WTC11 (cell line): Measurements from ENCODE around the gene PFKFB3. TPM values are rescaled to one million over a fixed set of nuclear protein-coding genes. Genes with fewer than 3 reads are reported as not detected.
A peak's percentile ranks its signal among the peaks of the same experiment; 100 is the strongest.

ENCODE experiments used
- ATF3 ChIP-seq: sonication (generic); formaldehyde crosslinking; conservative IDR thresholded peaks from 2 replicates; pipeline ENCODE4 v1.8.1; 2022; ENCODE audit warnings: mild to moderate bottlenecking, missing genetic modification reagents
- CBFB ChIP-seq: sonication (generic); formaldehyde crosslinking; IDR thresholded peaks from 2 replicates; pipeline ENCODE4 v1.8.1; 2022; ENCODE audit warnings: mild to moderate bottlenecking, low read depth, missing genetic modification reagents
- CREM ChIP-seq: sonication (generic); formaldehyde crosslinking; IDR thresholded peaks from 2 replicates; pipeline ENCODE4 v1.8.1; 2022; ENCODE audit warnings: mild to moderate bottlenecking, missing genetic modification reagents, moderate library complexity
- GABPB1 ChIP-seq: sonication (generic); formaldehyde crosslinking; IDR thresholded peaks from 2 replicates; pipeline ENCODE4 v1.8.1; 2023; ENCODE audit warnings: mild to moderate bottlenecking, missing genetic modification reagents
- HMGXB4 ChIP-seq: sonication (generic); formaldehyde crosslinking; IDR thresholded peaks from 2 replicates; pipeline ENCODE4 v1.8.1; 2023; ENCODE audit warnings: mild to moderate bottlenecking, moderate library complexity, missing genetic modification reagents
- IRF1 ChIP-seq: sonication (generic); formaldehyde crosslinking; IDR thresholded peaks from 2 replicates; pipeline ENCODE4 v1.8.0; 2023; ENCODE audit warnings: missing genetic modification reagents
- KAT7 ChIP-seq: sonication (generic); formaldehyde crosslinking; IDR thresholded peaks from 2 replicates; pipeline ENCODE4 v1.8.1; 2023; ENCODE audit warnings: missing genetic modification reagents, mild to moderate bottlenecking, borderline replicate concordance
- MAX ChIP-seq: sonication (generic); formaldehyde crosslinking; IDR thresholded peaks from 2 replicates; pipeline ENCODE4 v1.8.0; 2022; ENCODE audit warnings: mild to moderate bottlenecking, missing genetic modification reagents
- PREB ChIP-seq: sonication (generic); formaldehyde crosslinking; IDR thresholded peaks from 2 replicates; pipeline ENCODE4 v1.8.1; 2022; ENCODE audit warnings: mild to moderate bottlenecking, missing genetic modification reagents, moderate library complexity, borderline replicate concordance
- PRRX2 ChIP-seq: fragments of 250-450 bp; sonication (Bioruptor Pico); IDR thresholded peaks from 2 replicates; pipeline ENCODE4 v1.8.0; 2021; ENCODE audit warnings: mild to moderate bottlenecking
- SMAD3 ChIP-seq: sonication (generic); formaldehyde crosslinking; IDR thresholded peaks from 2 replicates; pipeline ENCODE4 v1.8.0; 2022; ENCODE audit warnings: missing genetic modification reagents, mild to moderate bottlenecking, borderline replicate concordance
- SP1 ChIP-seq: sonication (generic); formaldehyde crosslinking; conservative IDR thresholded peaks from 2 replicates; pipeline ENCODE4 v1.8.1; 2022; ENCODE audit warnings: missing genetic modification reagents
- TEAD1 ChIP-seq: sonication (generic); formaldehyde crosslinking; IDR thresholded peaks from 2 replicates; pipeline ENCODE4 v1.8.0; 2022; ENCODE audit warnings: mild to moderate bottlenecking, missing genetic modification reagents
- USF1 ChIP-seq: sonication (generic); formaldehyde crosslinking; IDR thresholded peaks from 2 replicates; pipeline ENCODE4 v1.8.0; 2022; ENCODE audit warnings: mild to moderate bottlenecking, missing genetic modification reagents
- ZBTB21 ChIP-seq: sonication (generic); formaldehyde crosslinking; IDR thresholded peaks from 2 replicates; pipeline ENCODE4 v1.8.1; 2023; ENCODE audit warnings: mild to moderate bottlenecking, missing genetic modification reagents, borderline replicate concordance
- ZNF138 ChIP-seq: sonication (generic); formaldehyde crosslinking; conservative IDR thresholded peaks from 2 replicates; pipeline ENCODE4 v1.8.1; 2022; ENCODE audit warnings: mild to moderate bottlenecking, moderate library complexity, missing genetic modification reagents
- ZNF281 ChIP-seq: sonication (generic); formaldehyde crosslinking; IDR thresholded peaks from 2 replicates; pipeline ENCODE4 v1.8.0; 2023; ENCODE audit warnings: mild to moderate bottlenecking, missing genetic modification reagents
- ZNF512 ChIP-seq: sonication (generic); formaldehyde crosslinking; IDR thresholded peaks from 2 replicates; pipeline ENCODE4 v1.8.1; 2022; ENCODE audit warnings: missing genetic modification reagents, borderline replicate concordance
- ZNF532 ChIP-seq: fragments of 250-450 bp; sonication (Bioruptor Pico); IDR thresholded peaks from 2 replicates; pipeline ENCODE4 v1.9.0; 2021; ENCODE audit warnings: mild to moderate bottlenecking, borderline replicate concordance
- total RNA-seq: library from RNA; stranded (reverse); gene quantifications from 3 replicates; pipeline ENCODE4 v1.2.3, GENCODE V29; 2021

PFKFB3 gene
- total RNA-seq, 1 experiment from 2014 or later: 30.6 TPM

GRCh38 chr10:6202684-6203330 is at the start of gene PFKFB3 (continued):
- peak; percentile 94 for TF ChIP-seq MAX (CRISPR knock-in tag)
- TF ChIP-seq ZNF532 (CRISPR knock-in tag): no peak
- peak; percentile 93 for TF ChIP-seq SP1 (CRISPR knock-in tag)
- 0 out of 2 replicates have a peak, but pooled peaks have one; percentile 32 for TF ChIP-seq KAT7 (CRISPR knock-in tag)
- peak; percentile 73 for TF ChIP-seq ZBTB21 (CRISPR knock-in tag)
- TF ChIP-seq IRF1 (CRISPR knock-in tag): no peak; the same call in 1 of the 2 replicates
- 0 out of 2 replicates have a peak, but pooled peaks have one; percentile 70 for TF ChIP-seq HMGXB4 (CRISPR knock-in tag)
- peak; percentile 36; the same call in 1 of the 2 replicates for TF ChIP-seq ZNF138 (CRISPR knock-in tag)
- TF ChIP-seq USF1 (CRISPR knock-in tag): peak; percentile 73
- TF ChIP-seq PRRX2 (CRISPR knock-in tag): peak; percentile 67; the same call in 1 of the 2 replicates
- peak; percentile 67; the same call in 1 of the 2 replicates for TF ChIP-seq GABPB1 (CRISPR knock-in tag)
- 0 out of 2 replicates have a peak, but pooled peaks have one; percentile 27 for TF ChIP-seq ZNF512 (CRISPR knock-in tag)
- 0 out of 2 replicates have a peak, but pooled peaks have one; percentile 10 for TF ChIP-seq ZNF281 (CRISPR knock-in tag)
- TF ChIP-seq ATF3 (CRISPR knock-in tag): 0 out of 2 replicates have a peak, but pooled peaks have one; percentile 35
- 0 out of 2 replicates have a peak, but pooled peaks have one; percentile 61 for TF ChIP-seq SMAD3
- TF ChIP-seq TEAD1 (CRISPR knock-in tag): peak; percentile 97
- peak; percentile 61; the same call in 1 of the 2 replicates for TF ChIP-seq CREM (CRISPR knock-in tag)
- TF ChIP-seq CBFB (CRISPR knock-in tag): peak; percentile 28; the same call in 1 of the 2 replicates
- no peak for TF ChIP-seq PREB (CRISPR knock-in tag)
